ENCODE data around the gene TEK.

- TF ChIP-seq POLR2A (conservative IDR thresholded peaks at IDR 0.05) = no peak
- no peak for TF ChIP-seq UBTF (IDR thresholded peaks at IDR 0.05; ENCODE audit: borderline replicate concordance in 1 of 2, low read depth in 2 of 2, low read length in 2 of 2)
- TF ChIP-seq E2F4 (CRISPR knock-in tag; IDR thresholded peaks at IDR 0.05; ENCODE audit: low read depth) = no peak
- TF ChIP-seq REST (IDR thresholded peaks at IDR 0.05; ENCODE audit: borderline replicate concordance) = no peak
- no peak for TF ChIP-seq REST (CRISPR knock-in tag; IDR thresholded peaks at IDR 0.05; ENCODE audit: low read depth)
- no peak for TF ChIP-seq ZBTB8A (IDR thresholded peaks at IDR 0.05; ENCODE audit: partially characterized antibody)
- TF ChIP-seq ZNF184 (CRISPR knock-in tag; IDR thresholded peaks at IDR 0.05) = no peak
- TF ChIP-seq ZNF507 (tag; conservative IDR thresholded peaks at IDR 0.05) = no peak
- TF ChIP-seq XRCC5 (IDR thresholded peaks at IDR 0.05; ENCODE audit: low read depth, low read length) = no peak
- no peak for TF ChIP-seq CC2D1A (IDR thresholded peaks at IDR 0.05)
- no peak for TF ChIP-seq GABPA (tag; conservative IDR thresholded peaks at IDR 0.05; ENCODE audit: low read depth)
- TF ChIP-seq THRA (IDR thresholded peaks at IDR 0.05) = no peak
- no peak for TF ChIP-seq TCF3 (CRISPR knock-in tag; IDR thresholded peaks at IDR 0.05)
- no peak for TF ChIP-seq U2AF1 (optimal IDR thresholded peaks at IDR 0.05; ENCODE audit: low read depth, low read length)
- no peak for TF ChIP-seq ZBTB1 (CRISPR knock-in tag; IDR thresholded peaks at IDR 0.05; ENCODE audit: borderline replicate concordance, low read depth)
These were observed 56.0 kb downstream of the TEK start for GRCh38 chr9:27165068-27165467.
